ENCODE measurements around the gene PADI3. TPM values are rescaled to one million over a fixed set of nuclear protein-coding genes. Genes with fewer than 3 reads are reported as not detected.

The PADI3 gene
- total and polyA plus RNA-seq, 2 of the 4 experiments (the other 2 are of a cell fraction): not detected

GRCh38 chr1:17313530-17314309 is 64.8 kb downstream of the PADI3 start:
- Histone ChIP-seq H2BK20ac (ENCODE audit: low read depth, low read length) (no peak overlapping the region), H3K18ac (ENCODE audit: low read depth, low read length) (no peak overlapping the region), H2AFZ (replicated peaks; ENCODE audit: low read length, poor library complexity) (no peak overlapping the region), H3K4me2 (ENCODE audit: low read depth, low read length) (no peak overlapping the region), H2BK5ac (ENCODE audit: low read depth, low read length, poor library complexity, severe bottlenecking) (no peak overlapping the region), H4K8ac (ENCODE audit: low read depth in 2 of 2, low read length in 2 of 2) (no peak overlapping the region), H3K4me3 (ENCODE audit: insufficient read depth, low read depth, low read length) (no peak overlapping the region), H4K91ac (ENCODE audit: insufficient read depth, low read depth, low read length) (no peak overlapping the region), H4K5ac (ENCODE audit: low read depth, low read length) (no peak overlapping the region), H2BK120ac (ENCODE audit: low read depth, low read length) (no peak overlapping the region), H3K23ac (ENCODE audit: low read depth, low read length) (no peak overlapping the region), H3K79me1 (ENCODE audit: low read depth in 1 of 2, low read length in 2 of 2) (no peaks in the 10 kb centered on the region), H3K9me1 (ENCODE audit: insufficient read depth, low read length) (no peaks in the 10 kb centered on the region), H2BK15ac (ENCODE audit: low read depth, low read length) (no peak overlapping the region), H3K27me3 (ENCODE audit: control insufficient read depth, insufficient read depth, low read length) (peaks cover 29% of the 10 kb centered on the region), H3K4ac (ENCODE audit: low read depth, low read length) (no peak overlapping the region), H3K56ac (ENCODE audit: extremely low read depth, insufficient read depth, low read length) (no peak overlapping the region), H2AK5ac (ENCODE audit: low read depth, low read length) (no peak overlapping the region), H3K36me3 (ENCODE audit: control insufficient read depth, insufficient read depth, low read length) (no peaks in the 10 kb centered on the region), H4K20me1 (ENCODE audit: insufficient read depth, low read length) (no peaks in the 10 kb centered on the region), H3K9ac (ENCODE audit: low read depth, low read length) (no peak overlapping the region), H2AK9ac (replicated peaks; ENCODE audit: low read depth, low read length, poor library complexity) (no peak overlapping the region), H3K4me1 (ENCODE audit: control insufficient read depth, insufficient read depth, low read length) (no peaks in the 10 kb centered on the region), H3K27ac (ENCODE audit: insufficient read depth, low read length) (no peak overlapping the region), H3K14ac (replicated peaks; ENCODE audit: low read depth, low read length) (no peak overlapping the region), H3K9me3 (ENCODE audit: control insufficient read depth, insufficient read depth, low read length) (no peaks in the 10 kb centered on the region)
- dilution Hi-C loops (cut with HindIII; ENCODE audit: low sequenced_read_pairs, unreplicated experiment): no loop called here
- 49% methylated on average over 3 of the region's 9 CpGs; no CpG with 5 or more reads in 1 of the 2 experiments for WGBS, 2 experiments (ENCODE audit: extremely low coverage in 2 of 2, insufficient read length in 1 of 2)
- ATAC-seq (ENCODE audit: low read depth) (no peak), DNase-seq (no peak)
- intact Hi-C loops (cut with micrococcal nuclease): no loop called here
- TF ChIP-seq, protein P1, sequence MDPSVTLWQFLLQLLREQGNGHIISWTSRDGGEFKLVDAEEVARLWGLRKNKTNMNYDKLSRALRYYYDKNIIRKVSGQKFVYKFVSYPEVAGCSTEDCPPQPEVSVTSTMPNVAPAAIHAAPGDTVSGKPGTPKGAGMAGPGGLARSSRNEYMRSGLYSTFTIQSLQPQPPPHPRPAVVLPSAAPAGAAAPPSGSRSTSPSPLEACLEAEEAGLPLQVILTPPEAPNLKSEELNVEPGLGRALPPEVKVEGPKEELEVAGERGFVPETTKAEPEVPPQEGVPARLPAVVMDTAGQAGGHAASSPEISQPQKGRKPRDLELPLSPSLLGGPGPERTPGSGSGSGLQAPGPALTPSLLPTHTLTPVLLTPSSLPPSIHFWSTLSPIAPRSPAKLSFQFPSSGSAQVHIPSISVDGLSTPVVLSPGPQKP (IDR thresholded peaks at IDR 0.05; ENCODE audit: borderline replicate concordance, low read depth, low read length): no peak
- no peak for TF ChIP-seq MAZ (IDR thresholded peaks at IDR 0.05; ENCODE audit: borderline replicate concordance, low read depth, low read length)
- no peak for TF ChIP-seq SMC3 (IDR thresholded peaks at IDR 0.05; ENCODE audit: low read depth, low read length)
- no peak for TF ChIP-seq CTCF (conservative IDR thresholded peaks at IDR 0.05; ENCODE audit: low read depth, low read length)
- TF ChIP-seq CEBPB (IDR thresholded peaks at IDR 0.05; ENCODE audit: low read depth, low read length): no peak
- TF ChIP-seq NFE2L2 (IDR thresholded peaks at IDR 0.05; ENCODE audit: low read depth, low read length): no peak
- no peak for TF ChIP-seq FOS (IDR thresholded peaks at IDR 0.05; ENCODE audit: low read depth, low read length)
- TF ChIP-seq BHLHE40 (IDR thresholded peaks at IDR 0.05; ENCODE audit: low read depth, low read length): no peak
- no peak for TF ChIP-seq RFX5 (IDR thresholded peaks at IDR 0.05; ENCODE audit: low read depth, low read length)
- TF ChIP-seq POLR2A (IDR thresholded peaks at IDR 0.05; ENCODE audit: low read depth, low read length): no peak
- TF ChIP-seq USF2 (IDR thresholded peaks at IDR 0.05; ENCODE audit: low read depth, low read length): no peak
- no peak for TF ChIP-seq CHD1 (IDR thresholded peaks at IDR 0.05; ENCODE audit: low read depth, low read length)
- no peak for TF ChIP-seq MXI1 (IDR thresholded peaks at IDR 0.05; ENCODE audit: borderline replicate concordance, low read depth, low read length)
- no peak for TF ChIP-seq RAD21 (IDR thresholded peaks at IDR 0.05; ENCODE audit: low read length)
- no peak for TF ChIP-seq MAFK (IDR thresholded peaks at IDR 0.05; ENCODE audit: low read depth, low read length)
- TF ChIP-seq RCOR1 (IDR thresholded peaks at IDR 0.05; ENCODE audit: insufficient replicate concordance, low read length): no peak
- in situ Hi-C loops (cut with MboI; ENCODE audit: low sequenced_read_pairs): no loop called here
- ChIA-PET POLR2A (ENCODE audit: unreplicated experiment) (no interaction called here), CTCF (no interaction called here)
- no TSS peak for BruUV-seq (replicated peaks)
